GM12878 (cell line): ENCODE measurements around the gene SEMA4A. TPM values are rescaled to one million over a fixed set of nuclear protein-coding genes. Genes with fewer than 3 reads are reported as not detected.
A peak's percentile ranks its signal among the peaks of the same experiment; 100 is the strongest.

Experiments used
- ATF7 ChIP-seq: fragments of 450-650 bp; IDR thresholded peaks from 2 replicates; pipeline ENCODE4 v1.6.1; 2016; ENCODE audit warnings: low read depth, mild to moderate bottlenecking
- CBX5 ChIP-seq: sonication (generic); IDR thresholded peaks from 2 replicates; pipeline ENCODE4 v1.6.1; 2016; ENCODE audit warnings: low read depth, moderate library complexity, mild to moderate bottlenecking, inconsistent platforms
- EGR1 ChIP-seq, 2 experiments: IDR thresholded peaks; 1 replicate in 1 of 2; 2 replicates in 1 of 2; pipeline ENCODE4 v1.6.1; 2011 to 2012; ENCODE audit warnings: low read depth in 2 of 2, low read length in 2 of 2, borderline replicate concordance in 1 of 2, mild to moderate bottlenecking in 1 of 2, moderate library complexity in 1 of 2
- HDAC2 ChIP-seq: fragments of 200-600 bp; sonication (generic); IDR thresholded peaks from 2 replicates; pipeline ENCODE4 v1.6.1; 2017
- IKZF1 ChIP-seq: fragments of 450-650 bp; conservative IDR thresholded peaks from 2 replicates; pipeline ENCODE4 v1.6.1; 2017; ENCODE audit warnings: antibody characterized with exemption, mild to moderate bottlenecking
- MEF2B ChIP-seq: fragments of 450-650 bp; IDR thresholded peaks from 2 replicates; pipeline ENCODE4 v1.6.1; 2018; ENCODE audit warnings: mild to moderate bottlenecking, moderate library complexity; ENCODE audit not compliant: partially characterized antibody, poor library complexity, severe bottlenecking
- MTA3 ChIP-seq: IDR thresholded peaks from 2 replicates; pipeline ENCODE4 v1.6.1; 2012; ENCODE audit warnings: low read length, inconsistent platforms, borderline replicate concordance
- RAD21 ChIP-seq: IDR thresholded peaks from 2 replicates; pipeline ENCODE4 v1.6.1; 2011; ENCODE audit warnings: mild to moderate bottlenecking, low read depth, low read length, moderate library complexity; ENCODE audit not compliant: insufficient read depth
- RUNX3 ChIP-seq: IDR thresholded peaks from 2 replicates; pipeline ENCODE4 v1.6.1; 2012; ENCODE audit warnings: low read length, inconsistent platforms
- SPI1 ChIP-seq: IDR thresholded peaks from 2 replicates; pipeline ENCODE4 v1.6.1; 2011; ENCODE audit warnings: low read depth, mild to moderate bottlenecking, low read length, moderate library complexity, borderline replicate concordance; ENCODE audit not compliant: insufficient read depth
- TCF3 ChIP-seq: IDR thresholded peaks from 2 replicates; pipeline ENCODE4 v1.6.1; 2012; ENCODE audit warnings: low read depth, mild to moderate bottlenecking, low read length, borderline replicate concordance; ENCODE audit not compliant: insufficient read depth
- YY1 ChIP-seq: IDR thresholded peaks from 2 replicates; pipeline ENCODE4 v1.6.1; 2011; ENCODE audit warnings: low read depth, mild to moderate bottlenecking, low read length
- ZBTB33 ChIP-seq: fragments of 450-650 bp; IDR thresholded peaks from 2 replicates; pipeline ENCODE4 v1.6.1; 2017; ENCODE audit warnings: mild to moderate bottlenecking
- ZNF207 ChIP-seq: fragments of 450-650 bp; IDR thresholded peaks from 2 replicates; pipeline ENCODE4 v1.6.1; 2014; ENCODE audit warnings: antibody characterized with exemption, mild to moderate bottlenecking, borderline replicate concordance
- ZNF622 ChIP-seq: fragments of 450-650 bp; IDR thresholded peaks from 2 replicates; pipeline ENCODE4 v1.6.1; 2017; ENCODE audit warnings: mild to moderate bottlenecking, inconsistent platforms
- polyA plus RNA-seq, 11 experiments: library from polyadenylated mRNA; depleted of rRNA in 4 of 11; unstranded in 6 of 11; stranded (reverse) in 5 of 11; fragments of >200 nt; fragmentation: Nextera tagmentation in 4 of 11; fragmentation: Illumina TruSeq in 1 of 11; extraction: Ambion mirVana in 4 of 11; extraction: Trizol in 1 of 11; gene quantifications; 1 replicate in 1 of 11; 2 replicates in 10 of 11; pipeline versions ENCODE4 v1.2.1 to v1.2.3, GENCODE V29; 2011 to 2016; ENCODE audit warnings: inconsistent platforms in 2 of 11, missing spikeins in 2 of 11, low read depth in 1 of 11
- total RNA-seq, 4 experiments: library from RNA; depleted of rRNA in 3 of 4; stranded (reverse); fragments of >200 nt in 3 of 4; fragmentation: Illumina TruSeq in 1 of 4; extraction: Trizol in 1 of 4; gene quantifications; 2 replicates each; pipeline versions ENCODE4 v1.2.1 to v1.2.3, GENCODE V29; 2013 to 2021
- TF ChIP-seq, protein P1 (sequence below): fragments of 450-650 bp; IDR thresholded peaks from 2 replicates; pipeline ENCODE4 v1.6.1; 2017; ENCODE audit warnings: mild to moderate bottlenecking, moderate library complexity
- TF ChIP-seq, protein P2 (sequence below): IDR thresholded peaks from 2 replicates; pipeline ENCODE4 v1.6.1; 2011; ENCODE audit warnings: low read depth, mild to moderate bottlenecking, low read length, moderate library complexity, borderline replicate concordance; ENCODE audit errors: extremely low read depth
- TF ChIP-seq, protein P3 (sequence below): IDR thresholded peaks from 2 replicates; pipeline ENCODE4 v1.6.1; 2011; ENCODE audit warnings: borderline replicate concordance, low read depth, mild to moderate bottlenecking, moderate library complexity, low read length; ENCODE audit not compliant: insufficient read depth, poor library complexity, severe bottlenecking
- TF ChIP-seq, protein P4 (sequence below): fragments of 450-650 bp; conservative IDR thresholded peaks from 2 replicates; pipeline ENCODE4 v1.6.1; 2017; ENCODE audit warnings: mild to moderate bottlenecking, moderate library complexity

SEMA4A gene
- total and polyA plus RNA-seq, 10 of the 15 experiments (the other 5 are each of a cell fraction or from before 2014, with no cell fraction given) = 2.6 to 64.2 (median 32.8) TPM

DNA sequence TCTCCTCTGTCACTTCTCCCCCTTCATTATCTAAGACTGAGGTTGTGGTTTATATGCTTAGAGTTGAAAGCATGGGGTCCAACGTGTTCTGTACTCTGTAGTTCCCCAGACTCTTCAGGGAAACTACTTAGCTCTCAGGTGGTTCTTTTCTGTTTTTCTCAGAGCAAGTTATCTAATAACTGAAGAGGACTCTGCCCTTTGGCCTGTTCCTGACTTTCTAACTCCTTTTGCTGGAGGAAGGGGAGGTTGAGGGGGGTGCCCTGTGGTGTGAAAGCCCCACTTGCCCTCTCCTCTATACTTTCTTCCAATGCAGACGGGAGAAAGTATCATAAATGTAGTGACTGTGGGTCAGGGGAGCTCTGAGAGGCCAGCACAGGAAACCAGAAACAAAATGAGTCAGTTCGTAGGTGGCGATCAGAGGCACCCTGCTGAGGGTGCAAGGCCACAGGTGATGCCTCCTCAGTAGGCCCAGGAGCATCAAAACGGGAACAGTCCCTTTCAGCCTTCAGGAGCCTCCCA lies 45.5 kb downstream of the SEMA4A start (continued):
- TF ChIP-seq, protein P1, sequence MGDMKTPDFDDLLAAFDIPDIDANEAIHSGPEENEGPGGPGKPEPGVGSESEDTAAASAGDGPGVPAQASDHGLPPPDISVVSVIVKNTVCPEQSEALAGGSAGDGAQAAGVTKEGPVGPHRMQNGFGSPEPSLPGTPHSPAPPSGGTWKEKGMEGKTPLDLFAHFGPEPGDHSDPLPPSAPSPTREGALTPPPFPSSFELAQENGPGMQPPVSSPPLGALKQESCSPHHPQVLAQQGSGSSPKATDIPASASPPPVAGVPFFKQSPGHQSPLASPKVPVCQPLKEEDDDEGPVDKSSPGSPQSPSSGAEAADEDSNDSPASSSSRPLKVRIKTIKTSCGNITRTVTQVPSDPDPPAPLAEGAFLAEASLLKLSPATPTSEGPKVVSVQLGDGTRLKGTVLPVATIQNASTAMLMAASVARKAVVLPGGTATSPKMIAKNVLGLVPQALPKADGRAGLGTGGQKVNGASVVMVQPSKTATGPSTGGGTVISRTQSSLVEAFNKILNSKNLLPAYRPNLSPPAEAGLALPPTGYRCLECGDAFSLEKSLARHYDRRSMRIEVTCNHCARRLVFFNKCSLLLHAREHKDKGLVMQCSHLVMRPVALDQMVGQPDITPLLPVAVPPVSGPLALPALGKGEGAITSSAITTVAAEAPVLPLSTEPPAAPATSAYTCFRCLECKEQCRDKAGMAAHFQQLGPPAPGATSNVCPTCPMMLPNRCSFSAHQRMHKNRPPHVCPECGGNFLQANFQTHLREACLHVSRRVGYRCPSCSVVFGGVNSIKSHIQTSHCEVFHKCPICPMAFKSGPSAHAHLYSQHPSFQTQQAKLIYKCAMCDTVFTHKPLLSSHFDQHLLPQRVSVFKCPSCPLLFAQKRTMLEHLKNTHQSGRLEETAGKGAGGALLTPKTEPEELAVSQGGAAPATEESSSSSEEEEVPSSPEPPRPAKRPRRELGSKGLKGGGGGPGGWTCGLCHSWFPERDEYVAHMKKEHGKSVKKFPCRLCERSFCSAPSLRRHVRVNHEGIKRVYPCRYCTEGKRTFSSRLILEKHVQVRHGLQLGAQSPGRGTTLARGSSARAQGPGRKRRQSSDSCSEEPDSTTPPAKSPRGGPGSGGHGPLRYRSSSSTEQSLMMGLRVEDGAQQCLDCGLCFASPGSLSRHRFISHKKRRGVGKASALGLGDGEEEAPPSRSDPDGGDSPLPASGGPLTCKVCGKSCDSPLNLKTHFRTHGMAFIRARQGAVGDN = peak; percentile 47; the same call in 1 of the 2 replicates
- no peak for TF ChIP-seq TCF3
- no peak for TF ChIP-seq YY1
- TF ChIP-seq HDAC2 = no peak
- TF ChIP-seq ZNF622 = no peak
- TF ChIP-seq ZNF207 = no peak
- peak; percentile 78 for TF ChIP-seq MEF2B
- TF ChIP-seq CBX5 = no peak
- TF ChIP-seq, protein P2, sequence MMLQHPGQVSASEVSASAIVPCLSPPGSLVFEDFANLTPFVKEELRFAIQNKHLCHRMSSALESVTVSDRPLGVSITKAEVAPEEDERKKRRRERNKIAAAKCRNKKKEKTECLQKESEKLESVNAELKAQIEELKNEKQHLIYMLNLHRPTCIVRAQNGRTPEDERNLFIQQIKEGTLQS = no peak
- TF ChIP-seq RUNX3 = peak; percentile 74
- TF ChIP-seq SPI1 = 0 out of 2 replicates have a peak, but pooled peaks have one; percentile 27
- no peak for TF ChIP-seq RAD21
- TF ChIP-seq, protein P3, sequence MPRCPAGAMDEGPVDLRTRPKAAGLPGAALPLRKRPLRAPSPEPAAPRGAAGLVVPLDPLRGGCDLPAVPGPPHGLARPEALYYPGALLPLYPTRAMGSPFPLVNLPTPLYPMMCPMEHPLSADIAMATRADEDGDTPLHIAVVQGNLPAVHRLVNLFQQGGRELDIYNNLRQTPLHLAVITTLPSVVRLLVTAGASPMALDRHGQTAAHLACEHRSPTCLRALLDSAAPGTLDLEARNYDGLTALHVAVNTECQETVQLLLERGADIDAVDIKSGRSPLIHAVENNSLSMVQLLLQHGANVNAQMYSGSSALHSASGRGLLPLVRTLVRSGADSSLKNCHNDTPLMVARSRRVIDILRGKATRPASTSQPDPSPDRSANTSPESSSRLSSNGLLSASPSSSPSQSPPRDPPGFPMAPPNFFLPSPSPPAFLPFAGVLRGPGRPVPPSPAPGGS = no peak
- peak; percentile 62 for TF ChIP-seq IKZF1
- 0 out of 3 replicates have a peak, but pooled peaks of 1 of the 2 experiments have one; percentile 11 for TF ChIP-seq EGR1 (IDR thresholded peaks at IDR 0.05; ENCODE audit: borderline replicate concordance in 1 of 2, low read depth in 2 of 2, low read length in 2 of 2)
- no peak for TF ChIP-seq MTA3
- TF ChIP-seq ZBTB33 = no peak
- TF ChIP-seq ATF7 = no peak; the same call in 1 of the 2 replicates
- TF ChIP-seq, protein P4, sequence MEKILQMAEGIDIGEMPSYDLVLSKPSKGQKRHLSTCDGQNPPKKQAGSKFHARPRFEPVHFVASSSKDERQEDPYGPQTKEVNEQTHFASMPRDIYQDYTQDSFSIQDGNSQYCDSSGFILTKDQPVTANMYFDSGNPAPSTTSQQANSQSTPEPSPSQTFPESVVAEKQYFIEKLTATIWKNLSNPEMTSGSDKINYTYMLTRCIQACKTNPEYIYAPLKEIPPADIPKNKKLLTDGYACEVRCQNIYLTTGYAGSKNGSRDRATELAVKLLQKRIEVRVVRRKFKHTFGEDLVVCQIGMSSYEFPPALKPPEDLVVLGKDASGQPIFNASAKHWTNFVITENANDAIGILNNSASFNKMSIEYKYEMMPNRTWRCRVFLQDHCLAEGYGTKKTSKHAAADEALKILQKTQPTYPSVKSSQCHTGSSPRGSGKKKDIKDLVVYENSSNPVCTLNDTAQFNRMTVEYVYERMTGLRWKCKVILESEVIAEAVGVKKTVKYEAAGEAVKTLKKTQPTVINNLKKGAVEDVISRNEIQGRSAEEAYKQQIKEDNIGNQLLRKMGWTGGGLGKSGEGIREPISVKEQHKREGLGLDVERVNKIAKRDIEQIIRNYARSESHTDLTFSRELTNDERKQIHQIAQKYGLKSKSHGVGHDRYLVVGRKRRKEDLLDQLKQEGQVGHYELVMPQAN = no peak
